ENCODE data around the gene TPSB2. TPM values are rescaled to one million over a fixed set of nuclear protein-coding genes. Genes with fewer than 3 reads are reported as not detected.

The TPSB2 gene
- total RNA-seq, 1 experiment from 2014 or later: not detected

DNA sequence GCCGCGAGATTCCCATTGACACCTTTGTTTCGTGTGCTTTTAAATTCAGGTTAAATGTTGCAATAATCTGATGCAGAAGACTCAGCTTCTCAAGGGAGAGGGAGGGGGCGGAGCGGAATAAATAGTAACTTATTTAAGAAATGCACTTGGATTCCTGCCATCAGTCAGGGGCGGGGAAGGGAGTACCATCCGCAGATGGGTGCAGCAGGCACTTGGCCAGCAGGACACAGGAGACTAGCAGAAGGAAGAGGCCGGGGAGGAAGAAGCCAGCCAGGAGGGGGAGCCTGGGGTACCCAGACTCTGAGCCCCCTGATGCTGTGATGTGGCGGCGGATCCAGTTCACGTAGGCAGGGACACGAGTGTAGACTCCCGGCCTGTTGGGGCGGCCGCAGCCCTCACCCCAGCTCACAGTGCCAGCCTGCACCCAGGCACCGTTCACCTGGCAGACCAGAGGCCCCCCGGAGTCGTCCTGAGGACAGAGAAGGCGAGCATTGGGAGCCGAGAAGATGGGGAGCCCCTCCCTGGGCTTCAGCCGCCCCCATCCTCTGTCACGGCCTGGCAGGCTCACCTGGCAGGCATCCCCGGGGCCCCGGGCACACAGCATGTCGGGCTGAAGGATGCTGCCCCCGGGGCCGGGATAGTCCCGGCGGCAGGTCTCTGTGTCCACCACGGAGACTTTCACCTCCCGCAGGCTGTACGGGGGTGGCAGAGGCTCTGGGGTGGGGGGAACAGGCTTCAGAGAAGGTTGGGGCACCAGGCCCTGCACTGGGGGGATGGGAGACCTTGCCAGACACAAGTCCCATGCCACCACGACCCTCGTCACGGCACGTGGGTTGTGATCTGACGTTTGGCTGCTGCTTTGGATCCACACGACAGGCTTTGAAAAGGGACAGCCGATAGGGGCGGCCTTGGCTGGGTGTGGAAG, 8.1 kb downstream of the TPSB2 start:
- no peak for DNase-seq (ENCODE audit: low read depth)

DNA sequence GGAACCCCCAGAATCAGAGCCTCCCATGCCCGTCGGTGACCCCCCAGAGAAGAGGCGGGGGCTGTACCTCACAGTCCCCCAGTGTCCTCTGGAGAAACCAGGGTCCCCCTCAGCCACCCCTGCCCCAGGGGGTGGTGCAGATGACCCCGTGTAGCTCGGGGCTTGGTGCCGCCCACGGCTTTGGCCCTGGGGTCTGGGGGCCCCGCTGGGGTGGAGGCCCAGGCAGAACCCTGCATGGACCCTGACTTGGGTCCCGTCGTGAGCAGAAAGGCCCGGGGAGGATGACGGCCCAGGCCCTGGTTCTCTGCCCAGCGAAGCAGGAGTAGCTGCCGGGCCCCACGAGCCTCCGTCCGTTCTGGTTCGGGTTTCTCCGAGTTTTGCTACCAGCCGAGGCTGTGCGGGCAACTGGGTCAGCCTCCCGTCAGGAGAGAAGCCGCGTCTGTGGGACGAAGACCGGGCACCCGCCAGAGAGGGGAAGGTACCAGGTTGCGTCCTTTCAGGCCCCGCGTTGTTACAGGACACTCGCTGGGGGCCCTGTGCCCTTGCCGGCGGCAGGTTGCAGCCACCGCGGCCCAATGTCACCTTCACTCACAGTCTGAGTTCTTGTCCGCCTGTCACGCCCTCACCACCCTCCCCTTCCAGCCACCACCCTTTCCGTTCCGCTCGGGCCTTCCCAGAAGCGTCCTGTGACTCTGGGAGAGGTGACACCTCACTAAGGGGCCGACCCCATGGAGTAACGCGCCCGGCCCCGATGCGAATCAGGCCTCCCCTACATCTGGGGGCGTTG, 8.9 kb downstream of the TPSB2 start:
- no peak for DNase-seq (ENCODE audit: low read depth)

DNA sequence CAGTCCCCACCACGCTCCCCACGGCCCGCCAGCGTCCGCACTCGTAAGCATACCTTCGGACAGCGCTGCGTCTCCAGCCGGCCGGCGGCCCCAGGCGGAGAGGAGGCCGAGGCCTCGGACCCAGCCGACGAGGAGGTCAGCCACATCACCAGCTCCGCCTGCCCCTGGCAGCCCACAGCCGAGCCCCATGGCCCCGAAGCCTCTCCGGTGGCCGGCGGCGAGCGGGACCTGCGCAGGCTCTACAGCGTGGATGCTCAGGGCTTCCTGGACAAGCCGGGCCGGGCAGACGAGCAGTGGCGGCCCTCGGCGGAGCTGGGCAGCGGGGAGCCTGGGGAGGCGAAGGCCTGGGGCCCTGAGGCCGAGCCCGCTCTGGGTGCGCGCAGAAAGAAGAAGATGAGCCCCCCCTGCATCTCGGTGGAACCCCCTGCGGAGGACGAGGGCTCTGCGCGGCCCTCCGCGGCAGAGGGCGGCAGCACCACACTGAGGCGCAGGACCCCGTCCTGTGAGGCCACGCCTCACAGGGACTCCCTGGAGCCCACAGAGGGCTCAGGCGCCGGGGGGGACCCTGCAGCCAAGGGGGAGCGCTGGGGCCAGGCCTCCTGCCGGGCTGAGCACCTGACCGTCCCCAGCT, 9.8 kb downstream of the TPSB2 start:
- no peak for DNase-seq (ENCODE audit: low read depth)

DNA sequence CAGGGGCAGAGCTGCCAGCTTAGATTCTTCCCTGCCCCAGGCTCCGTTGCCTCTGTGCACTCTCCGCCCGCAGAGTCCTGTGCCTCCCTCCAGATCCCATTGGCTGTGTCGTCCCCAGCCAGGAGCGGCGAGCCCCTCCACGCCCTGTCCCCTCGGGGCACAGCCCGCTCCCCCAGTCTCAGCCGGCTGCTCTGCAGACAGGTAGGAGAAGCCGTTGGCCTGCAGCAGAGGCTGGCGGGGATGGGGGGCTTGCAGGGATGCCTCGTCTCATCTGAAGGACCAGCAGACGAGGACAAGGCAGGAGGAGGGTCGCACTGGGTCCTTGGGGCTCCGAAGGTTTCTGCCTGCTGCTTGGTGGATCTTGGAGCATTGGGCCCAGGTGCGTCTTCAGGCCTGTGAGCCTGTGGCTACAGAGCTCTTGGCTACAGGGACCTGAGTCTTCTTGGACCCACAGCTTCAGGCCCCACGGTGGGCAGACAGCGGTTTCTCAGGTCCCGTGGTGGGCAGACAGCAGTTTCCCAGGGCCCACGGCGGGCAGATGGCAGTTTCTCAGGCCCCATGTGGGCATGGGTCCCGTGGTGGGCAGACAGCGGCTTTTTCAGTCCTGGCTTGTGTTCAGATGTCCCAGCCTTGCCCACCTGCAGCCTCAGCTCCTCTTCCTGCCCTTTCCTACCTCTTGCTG, 10.9 kb downstream of the TPSB2 start:
- DNase-seq (ENCODE audit: low read depth): no peak

DNA sequence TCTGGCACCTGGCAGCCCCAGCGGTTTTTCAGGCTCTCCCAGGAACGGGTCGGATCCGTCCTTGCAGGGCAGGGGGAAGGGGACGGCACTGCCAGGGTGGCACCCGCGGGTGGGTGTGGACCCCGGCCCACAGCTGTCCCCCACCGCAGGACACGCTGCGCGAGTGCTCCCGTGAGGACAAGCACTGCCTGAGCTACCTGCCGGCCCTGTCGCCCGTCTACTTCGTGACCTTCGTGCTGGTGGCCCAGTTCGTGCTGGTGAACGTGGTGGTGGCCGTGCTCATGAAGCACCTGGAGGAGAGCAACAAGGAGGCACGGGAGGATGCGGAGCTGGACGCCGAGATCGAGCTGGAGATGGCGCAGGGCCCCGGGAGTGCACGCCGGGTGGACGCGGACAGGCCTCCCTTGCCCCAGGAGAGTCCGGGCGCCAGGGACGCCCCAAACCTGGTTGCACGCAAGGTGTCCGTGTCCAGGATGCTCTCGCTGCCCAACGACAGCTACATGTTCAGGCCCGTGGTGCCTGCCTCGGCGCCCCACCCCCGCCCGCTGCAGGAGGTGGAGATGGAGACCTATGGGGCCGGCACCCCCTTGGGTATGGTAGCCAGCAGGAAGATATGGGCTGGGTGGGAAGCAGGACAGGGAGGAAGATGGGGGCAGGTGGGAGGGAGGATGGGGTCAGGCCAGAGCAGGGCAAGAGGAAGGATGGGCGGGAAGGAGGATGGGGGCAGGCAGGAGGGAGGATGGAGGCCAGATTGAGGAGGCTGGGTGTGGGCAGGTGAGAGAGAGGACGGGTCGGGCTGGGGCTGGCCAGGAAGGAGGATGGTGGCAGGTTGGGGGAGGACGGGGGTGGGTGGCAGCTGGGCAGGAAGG, 11.7 kb downstream of the TPSB2 start:
- DNase-seq (ENCODE audit: low read depth): no peak

DNA sequence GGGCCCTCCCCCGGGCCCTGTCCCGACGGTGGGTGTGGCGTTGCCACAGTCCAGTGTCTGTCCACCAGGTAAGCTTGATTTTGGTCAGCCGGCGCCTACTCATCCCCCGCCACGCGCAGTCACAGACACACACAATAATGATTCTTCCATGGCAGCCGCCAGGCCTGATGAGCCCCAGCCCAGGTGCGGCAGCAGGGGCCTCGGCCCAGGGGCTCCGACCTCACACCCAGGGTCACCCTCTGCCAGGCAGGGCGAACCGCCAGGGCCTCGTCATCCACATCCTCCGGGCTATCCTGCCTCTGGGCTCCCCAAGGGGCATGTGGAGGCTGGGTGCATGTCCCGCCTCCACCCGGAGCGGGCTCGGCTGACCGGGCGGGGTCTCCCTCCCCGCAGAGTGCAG, 12.5 kb downstream of the TPSB2 start:
- DNase-seq (ENCODE audit: low read depth): no peak

DNA sequence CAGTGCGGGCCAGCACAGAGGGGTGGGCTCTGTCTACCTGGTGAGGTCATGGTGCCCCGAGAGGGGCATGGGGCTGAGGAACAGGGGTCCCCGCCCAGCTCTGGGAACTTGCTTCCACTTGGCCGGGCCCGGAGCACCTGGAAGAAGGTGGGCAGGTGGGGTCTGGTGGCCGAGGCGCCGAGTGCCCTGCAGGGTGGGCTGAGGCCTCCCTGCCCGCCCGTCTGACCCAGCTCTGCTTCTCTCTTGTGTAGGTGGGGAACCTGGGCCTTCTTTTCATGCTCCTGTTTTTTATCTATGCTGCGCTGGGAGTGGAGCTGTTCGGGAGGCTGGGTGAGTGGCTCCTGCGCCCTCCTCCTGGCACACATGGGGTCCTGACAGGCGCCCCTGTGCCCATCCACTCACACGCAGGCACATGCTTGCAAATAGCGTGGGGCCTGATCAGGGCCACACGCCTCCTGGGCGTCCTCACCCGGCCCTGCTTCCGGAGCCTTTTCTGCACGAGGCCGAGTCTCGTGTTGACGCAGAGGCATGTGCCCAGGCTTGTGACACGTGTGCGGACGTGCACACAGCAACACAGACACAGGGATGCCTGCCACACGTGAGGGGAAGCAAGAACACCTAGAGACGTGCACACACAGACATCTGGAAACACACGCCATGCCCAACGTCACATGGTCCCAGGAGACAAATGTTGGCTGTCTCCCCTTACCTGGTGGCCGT, 13.1 kb downstream of the TPSB2 start:
- DNase-seq (ENCODE audit: low read depth): no peak

DNA sequence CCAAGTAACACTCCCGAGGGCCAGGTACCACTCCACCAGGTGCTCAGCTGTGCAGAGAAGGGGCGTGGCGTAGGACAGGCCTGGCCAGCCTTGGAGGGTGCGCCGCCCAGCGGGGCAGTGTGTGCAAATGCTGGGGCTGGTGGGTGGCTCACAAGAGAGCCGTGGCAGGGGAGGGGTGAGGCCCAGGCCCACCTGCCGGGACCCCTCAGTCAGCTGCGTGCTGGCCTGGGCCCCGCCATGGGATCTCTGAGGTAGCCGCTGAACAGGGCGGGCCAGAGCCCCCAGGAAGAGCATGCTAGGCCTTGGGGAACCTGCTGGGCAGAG, 13.7 kb downstream of the TPSB2 start:
- no peak for DNase-seq (ENCODE audit: low read depth)

DNA sequence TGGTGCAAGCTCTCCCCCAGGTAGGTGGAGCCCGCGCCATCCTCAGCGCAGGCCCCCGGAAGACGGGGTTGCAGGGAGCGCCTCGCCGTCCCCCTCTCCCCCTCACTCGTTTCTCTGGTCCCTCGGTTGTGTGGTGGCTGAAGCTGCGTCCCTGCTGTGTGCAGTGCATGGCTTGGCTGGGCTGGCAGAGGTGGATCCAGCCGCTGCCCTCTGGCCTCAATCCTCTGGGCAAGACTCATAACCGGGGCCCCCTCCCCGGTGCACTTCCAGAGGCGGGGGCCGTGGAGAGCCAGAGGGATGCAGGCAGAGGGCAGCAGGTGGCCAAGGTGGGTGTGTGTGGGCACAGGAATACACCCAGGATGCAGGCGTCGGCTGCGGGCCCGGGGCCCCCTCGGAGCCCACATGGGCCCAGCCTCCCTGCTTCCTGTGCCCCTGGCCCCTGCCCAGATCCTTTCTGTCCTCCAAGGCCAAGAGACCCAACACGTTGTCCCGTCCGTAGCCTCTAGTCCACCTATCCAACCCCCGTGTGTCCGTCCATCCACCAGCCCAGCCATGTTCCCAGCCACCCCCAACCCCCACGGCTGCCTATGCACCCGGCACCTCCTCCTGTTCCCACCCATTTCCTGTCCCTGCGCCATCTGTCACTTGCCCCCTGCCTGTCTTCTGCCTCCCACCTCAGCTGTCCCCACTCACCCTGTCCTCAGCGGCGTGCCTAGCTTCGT, 14.2 kb downstream of the TPSB2 start:
- no peak for DNase-seq (ENCODE audit: low read depth)

DNA sequence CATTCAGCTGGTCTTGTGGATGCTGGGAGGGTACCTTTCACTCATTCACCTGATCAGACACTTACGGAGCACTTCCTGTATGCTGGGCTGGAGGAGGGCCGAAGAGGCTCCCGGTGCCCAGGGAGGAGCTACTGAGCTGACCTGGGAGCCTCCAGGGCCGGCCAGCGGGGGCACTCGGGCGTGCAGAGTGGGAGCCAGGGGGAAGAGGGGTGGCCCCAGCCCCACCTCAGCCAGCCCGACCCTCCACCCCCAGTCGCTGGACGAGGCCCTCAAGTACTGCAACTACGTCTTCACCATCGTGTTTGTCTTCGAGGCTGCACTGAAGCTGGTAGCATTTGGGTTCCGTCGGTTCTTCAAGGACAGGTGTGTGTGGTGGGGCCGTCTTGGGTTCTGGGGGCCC, 15.3 kb downstream of the TPSB2 start:
- no peak for DNase-seq (ENCODE audit: low read depth)

DNA sequence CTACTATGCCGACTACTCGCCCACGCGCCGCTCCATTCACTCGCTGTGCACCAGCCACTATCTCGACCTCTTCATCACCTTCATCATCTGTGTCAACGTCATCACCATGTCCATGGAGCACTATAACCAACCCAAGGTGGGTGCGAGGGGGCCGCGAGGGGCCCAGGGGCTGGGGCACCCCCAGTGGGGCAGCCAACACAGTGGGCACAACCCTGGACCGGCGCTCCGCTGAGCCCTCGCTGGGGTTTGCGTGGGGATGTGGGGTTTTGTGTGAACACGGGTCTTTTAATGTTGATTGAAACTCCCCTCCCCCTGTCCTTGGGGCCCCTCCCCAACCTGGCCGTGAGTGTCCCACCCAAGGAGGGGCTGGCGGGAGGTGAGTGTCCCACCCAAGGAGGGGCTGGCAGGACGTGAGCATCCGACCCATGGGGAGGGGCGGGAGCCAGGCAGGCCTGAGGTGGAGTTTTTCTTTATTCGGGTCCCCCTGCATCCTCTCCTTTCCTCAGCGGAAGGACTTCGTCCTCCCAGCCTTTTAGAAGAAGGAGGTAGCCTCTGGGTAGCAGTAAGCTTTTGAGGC, 16.1 kb downstream of the TPSB2 start:
- no peak for DNase-seq (ENCODE audit: low read depth)

DNA sequence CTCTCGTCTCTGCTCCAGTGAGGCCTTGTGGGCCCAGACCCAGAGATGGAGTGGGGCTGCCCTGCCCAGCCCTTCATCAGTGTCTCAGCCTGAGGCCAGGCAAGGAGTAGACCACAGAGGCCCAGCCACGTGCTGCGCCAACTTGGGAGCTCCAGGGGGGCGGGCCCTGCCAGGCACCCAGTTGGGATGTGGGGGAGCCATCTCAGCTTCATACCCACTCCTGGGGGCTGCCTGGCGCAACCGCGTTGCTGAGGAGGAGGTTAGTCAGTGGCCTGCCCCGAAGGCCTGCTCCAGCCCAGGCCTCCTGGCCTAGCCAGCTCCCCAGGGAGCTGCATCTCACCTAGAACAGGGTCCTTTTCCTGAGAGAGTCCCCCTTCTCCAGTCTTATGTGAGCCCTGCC, 16.8 kb downstream of the TPSB2 start:
- DNase-seq (ENCODE audit: low read depth): no peak

DNA sequence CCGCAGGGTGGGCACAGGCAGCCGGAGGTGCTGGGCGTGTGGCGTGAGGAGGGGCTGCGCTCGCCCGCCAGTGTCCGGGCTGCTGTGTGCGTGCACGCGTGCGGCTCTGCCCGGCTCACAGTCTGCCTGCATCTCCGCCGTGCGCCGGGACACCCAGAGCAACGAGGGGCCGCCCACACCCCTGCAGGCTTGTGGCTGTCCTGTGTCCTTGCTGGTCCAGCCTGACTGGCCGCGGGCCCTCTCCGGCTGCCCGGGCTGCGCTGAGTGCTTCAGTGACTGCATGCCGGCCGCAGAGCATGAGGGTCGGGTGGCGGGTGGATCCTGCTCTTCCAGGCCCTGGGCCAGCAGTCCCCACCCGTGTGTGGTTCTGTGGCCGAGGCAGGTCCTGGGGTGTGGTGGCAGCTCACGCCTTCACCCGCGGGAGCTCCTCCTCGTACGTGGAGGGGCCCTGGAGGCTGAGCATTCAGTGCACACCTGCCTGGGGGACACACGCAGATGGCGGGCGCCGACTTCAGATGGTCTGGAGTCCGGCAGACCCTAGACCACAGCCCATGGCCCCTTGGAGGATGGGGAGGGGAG, 17.3 kb downstream of the TPSB2 start:
- DNase-seq (ENCODE audit: low read depth): no peak

DNA sequence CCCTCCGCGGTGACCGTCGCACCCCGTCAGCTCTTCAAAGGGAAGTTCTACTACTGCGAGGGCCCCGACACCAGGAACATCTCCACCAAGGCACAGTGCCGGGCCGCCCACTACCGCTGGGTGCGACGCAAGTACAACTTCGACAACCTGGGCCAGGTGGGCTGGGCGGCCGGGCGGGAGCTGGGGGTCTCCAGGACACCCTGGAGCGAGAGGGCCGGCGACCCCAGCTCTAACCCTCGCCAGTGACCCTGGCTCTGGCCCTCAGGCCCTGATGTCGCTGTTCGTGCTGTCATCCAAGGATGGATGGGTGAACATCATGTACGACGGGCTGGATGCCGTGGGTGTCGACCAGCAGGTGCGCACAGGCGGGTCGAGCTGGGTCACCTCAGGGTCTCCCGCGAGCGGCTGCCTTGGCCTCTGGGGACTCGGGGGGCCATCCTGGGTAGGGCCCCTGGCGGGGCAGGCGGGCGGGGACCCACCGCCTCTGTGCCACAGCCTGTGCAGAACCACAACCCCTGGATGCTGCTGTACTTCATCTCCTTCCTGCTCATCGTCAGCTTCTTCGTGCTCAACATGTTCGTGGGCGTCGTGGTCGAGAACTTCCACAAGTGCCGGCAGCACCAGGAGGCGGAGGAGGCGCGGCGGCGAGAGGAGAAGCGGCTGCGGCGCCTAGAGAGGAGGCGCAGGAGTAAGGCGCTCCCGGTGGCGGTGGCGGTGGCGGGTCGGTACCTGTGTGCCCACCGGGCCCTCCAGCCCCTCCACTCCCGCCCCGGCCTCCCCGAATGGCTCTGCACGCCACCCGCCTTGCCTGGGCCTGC, 18.3 kb downstream of the TPSB2 start:
- DNase-seq (ENCODE audit: low read depth): no peak

DNA sequence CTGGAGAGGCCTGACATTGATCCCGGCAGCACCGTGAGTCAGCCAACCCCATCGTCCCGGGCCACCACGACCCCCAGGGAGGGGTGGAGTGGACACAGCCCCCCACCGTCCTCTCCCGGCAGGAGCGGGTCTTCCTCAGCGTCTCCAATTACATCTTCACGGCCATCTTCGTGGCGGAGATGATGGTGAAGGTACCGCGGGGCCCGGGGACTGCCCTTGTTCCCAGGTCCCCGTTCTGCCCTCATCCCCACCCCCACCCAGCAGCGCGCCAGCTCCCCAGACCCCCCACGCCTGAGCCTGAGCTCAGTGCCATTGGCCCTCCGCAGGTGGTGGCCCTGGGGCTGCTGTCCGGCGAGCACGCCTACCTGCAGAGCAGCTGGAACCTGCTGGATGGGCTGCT, 19.5 kb downstream of the TPSB2 start:
- no peak for DNase-seq (ENCODE audit: low read depth)

DNA sequence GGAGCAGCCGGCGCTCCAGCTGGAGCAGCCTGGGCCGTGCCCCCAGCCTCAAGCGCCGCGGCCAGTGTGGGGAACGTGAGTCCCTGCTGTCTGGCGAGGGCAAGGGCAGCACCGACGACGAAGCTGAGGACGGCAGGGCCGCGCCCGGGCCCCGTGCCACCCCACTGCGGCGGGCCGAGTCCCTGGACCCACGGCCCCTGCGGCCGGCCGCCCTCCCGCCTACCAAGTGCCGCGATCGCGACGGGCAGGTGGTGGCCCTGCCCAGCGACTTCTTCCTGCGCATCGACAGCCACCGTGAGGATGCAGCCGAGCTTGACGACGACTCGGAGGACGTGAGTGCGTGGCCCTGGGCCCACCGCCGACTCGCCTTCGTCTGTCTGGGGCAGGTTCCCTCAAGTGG, 20.9 kb downstream of the TPSB2 start:
- DNase-seq (ENCODE audit: low read depth): no peak

DNA sequence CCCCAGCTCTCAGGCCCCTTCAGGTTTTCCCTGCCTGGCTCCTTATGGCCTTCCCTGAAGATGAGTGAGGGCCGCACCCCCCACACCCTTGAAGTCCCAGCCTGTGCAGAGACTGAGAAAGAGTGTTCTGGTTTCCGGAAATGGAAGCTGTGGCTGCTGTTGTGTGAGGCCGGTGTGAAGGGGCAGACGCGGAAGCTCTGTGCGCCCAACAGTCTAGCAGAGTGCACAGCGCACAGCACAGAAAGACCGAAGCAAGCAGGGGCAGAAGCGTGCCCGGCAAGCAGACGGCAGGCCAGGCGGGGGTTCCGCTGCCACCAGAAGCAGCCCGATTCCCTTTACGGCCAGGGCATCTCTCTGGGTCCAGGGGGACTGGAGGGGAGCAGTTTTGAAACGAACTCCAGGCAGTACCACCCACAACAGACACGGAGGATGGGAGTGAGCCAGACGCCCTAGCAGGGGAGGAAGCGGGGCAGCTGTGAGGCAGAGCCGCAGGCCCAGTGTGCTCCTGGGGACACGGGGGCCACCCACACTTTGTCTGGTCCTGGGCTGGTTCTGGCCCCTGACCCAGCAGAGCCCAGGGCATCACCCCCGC, 21.6 kb downstream of the TPSB2 start:
- DNase-seq (ENCODE audit: low read depth): no peak
